OCI-LY1 (cell line): ENCODE data around the gene SEMA6D.

ENCODE experiments used
- H2AFZ ChIP-seq: fragments of 200-600 bp; sonication (generic), shearing (Covaris generic); 2 replicates; pipeline ENCODE4 v1.6.0; 2014; ENCODE audit warnings: antibody characterized with exemption, mild to moderate bottlenecking, low read length
- H3F3A ChIP-seq: fragments of 200-600 bp; sonication (generic), shearing (Covaris generic); 2 replicates; pipeline ENCODE4 v1.6.0; 2014; ENCODE audit warnings: mild to moderate bottlenecking, antibody characterized with exemption, low read length, moderate library complexity; ENCODE audit not compliant: insufficient read depth
- H3K27ac ChIP-seq: fragments of 200-600 bp; sonication (generic); 2 replicates; pipeline ENCODE4 v1.5.1; 2014; ENCODE audit warnings: low read length, mixed run types, mild to moderate bottlenecking, low read depth; ENCODE audit not compliant: poor library complexity, severe bottlenecking
- H3K27me3 ChIP-seq: fragments of 200-600 bp; sonication (generic); 2 replicates; pipeline ENCODE4 v1.6.0; 2014; ENCODE audit warnings: antibody characterized with exemption, mild to moderate bottlenecking, low read length, moderate library complexity; ENCODE audit not compliant: insufficient read depth
- H3K36me3 ChIP-seq: fragments of 200-600 bp; sonication (generic); 2 replicates; pipeline ENCODE4 v1.6.1; 2014; ENCODE audit warnings: mild to moderate bottlenecking, antibody characterized with exemption, low read length, moderate library complexity, mixed read lengths; ENCODE audit not compliant: insufficient read depth
- H3K4me1 ChIP-seq: fragments of 200-600 bp; sonication (generic); 2 replicates; pipeline ENCODE4 v1.5.1; 2014; ENCODE audit warnings: mild to moderate bottlenecking, low read length, moderate library complexity; ENCODE audit not compliant: insufficient read depth, severe bottlenecking
- H3K4me2 ChIP-seq: fragments of 200-600 bp; sonication (generic), shearing (Covaris generic); 2 replicates; pipeline ENCODE4 v1.6.1; 2014; ENCODE audit warnings: low read length
- H3K4me3 ChIP-seq: fragments of 200-600 bp; sonication (generic); 2 replicates; pipeline ENCODE4 v1.5.1; 2014; ENCODE audit warnings: low read length, low read depth, mild to moderate bottlenecking, mixed read lengths; ENCODE audit not compliant: poor library complexity, severe bottlenecking
- H3K79me2 ChIP-seq: fragments of 200-600 bp; shearing (Covaris generic); 2 replicates; pipeline ENCODE4 v1.6.1; 2016; ENCODE audit warnings: mixed run types, low read length, mixed read lengths; ENCODE audit not compliant: insufficient read depth
- H3K9ac ChIP-seq: fragments of 200-600 bp; sonication (generic), shearing (Covaris generic); 2 replicates; pipeline ENCODE4 v1.6.1; 2014; ENCODE audit warnings: mild to moderate bottlenecking, low read length, mixed read lengths
- H3K9me2 ChIP-seq: fragments of 200-600 bp; sonication (generic), shearing (Covaris generic); 2 replicates; pipeline ENCODE4 v1.6.1; 2014; ENCODE audit warnings: low read depth, mild to moderate bottlenecking, low read length, mixed read lengths
- H3K9me3 ChIP-seq: fragments of 200-600 bp; shearing (Covaris generic); 2 replicates; pipeline ENCODE4 v1.6.1; 2014; ENCODE audit warnings: low read length, mixed read lengths
- H4K20me1 ChIP-seq: fragments of 200-600 bp; sonication (generic), shearing (Covaris generic); 2 replicates; pipeline ENCODE4 v1.6.0; 2016; ENCODE audit warnings: mild to moderate bottlenecking, low read length; ENCODE audit not compliant: insufficient read depth
- CTCF ChIP-seq: fragments of 200-600 bp; sonication (generic), shearing (Covaris generic); IDR thresholded peaks from 2 replicates; pipeline ENCODE4 v1.5.1; 2017; ENCODE audit warnings: mild to moderate bottlenecking, antibody characterized with exemption, low read length, moderate library complexity, mixed read lengths
- EZH2 ChIP-seq: fragments of 200-600 bp; sonication (generic), shearing (Covaris generic); IDR thresholded peaks from 2 replicates; pipeline ENCODE4 v1.8.0; 2017; ENCODE audit warnings: borderline replicate concordance, mixed run types, mild to moderate bottlenecking, antibody characterized with exemption, low read length, moderate library complexity, mixed read lengths

The SEMA6D gene

DNA sequence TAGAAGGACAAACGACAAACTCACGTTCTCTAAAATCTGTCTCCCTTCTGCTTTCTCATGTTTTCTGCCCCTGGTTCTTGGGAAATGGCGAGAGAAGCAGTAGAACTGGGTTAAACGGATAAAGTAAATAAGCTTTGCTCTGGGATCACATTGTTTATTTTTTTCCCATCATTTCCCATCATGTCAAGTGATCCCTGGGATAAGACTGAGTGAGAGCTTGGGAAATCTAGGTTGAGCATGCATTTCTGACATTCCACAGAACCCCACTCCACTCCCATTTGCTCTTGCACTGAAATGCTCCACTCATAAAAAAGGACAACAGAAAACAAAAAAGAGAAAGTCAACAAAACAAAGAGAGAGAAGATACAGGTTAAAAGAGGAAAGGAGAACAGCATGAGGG lies 69.1 kb downstream of the SEMA6D start:
- Histone ChIP-seq H3K79me2 (no peaks in the 10 kb centered on the region), H3K4me1 (no peaks in the 10 kb centered on the region), H2AFZ (no peak overlapping the region), H4K20me1 (no peaks in the 10 kb centered on the region), H3K27ac (no peak overlapping the region), H3K9me2 (no peaks in the 10 kb centered on the region), H3K9me3 (no peaks in the 10 kb centered on the region), H3F3A (no peaks in the 10 kb centered on the region), H3K9ac (no peak overlapping the region), H3K36me3 (no peaks in the 10 kb centered on the region), H3K27me3 (no peaks in the 10 kb centered on the region), H3K4me2 (no peak overlapping the region), H3K4me3 (no peak overlapping the region)
- TF ChIP-seq EZH2 (no peak), CTCF (no peak)

DNA sequence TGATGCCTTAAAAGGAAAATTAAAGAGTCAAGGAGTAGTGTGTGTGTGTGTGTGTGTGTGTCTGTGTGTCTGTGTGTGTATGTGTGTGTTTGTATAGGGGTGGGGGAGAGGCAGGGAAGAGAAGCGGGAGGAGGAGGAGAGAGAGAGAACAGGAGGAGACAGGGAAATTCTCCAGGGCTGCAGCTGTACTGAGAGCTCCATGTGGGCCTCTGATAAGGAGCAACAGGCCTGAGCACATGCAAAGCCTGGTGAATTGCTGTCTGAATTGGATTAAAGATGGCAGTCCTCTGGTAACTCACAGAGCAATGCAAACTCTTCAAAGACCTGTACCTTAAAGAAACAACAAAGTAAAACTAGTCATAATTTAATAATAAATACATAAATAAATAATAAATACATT lies 70.6 kb downstream of the SEMA6D start:
- no peak overlapping the region for H3K4me3 ChIP-seq
- no peaks in the 10 kb centered on the region for H3K4me1 ChIP-seq
- no peaks in the 10 kb centered on the region for H4K20me1 ChIP-seq
- H3K27me3 ChIP-seq, result no peaks in the 10 kb centered on the region
- H3K36me3 ChIP-seq, result no peaks in the 10 kb centered on the region
- H3K9me2 ChIP-seq, result no peaks in the 10 kb centered on the region
- no peak overlapping the region for H3K27ac ChIP-seq
- H3K4me2 ChIP-seq, result no peak overlapping the region
- no peaks in the 10 kb centered on the region for H3K9me3 ChIP-seq
- TF ChIP-seq CTCF, result no peak
- TF ChIP-seq EZH2, result no peak
- no peaks in the 10 kb centered on the region for H3F3A ChIP-seq
- H3K9ac ChIP-seq, result no peak overlapping the region
- H3K79me2 ChIP-seq, result no peaks in the 10 kb centered on the region
- H2AFZ ChIP-seq, result no peak overlapping the region

- H3K4me3 ChIP-seq, result no peak overlapping the region
- no peaks in the 10 kb centered on the region for H3K79me2 ChIP-seq
- no peaks in the 10 kb centered on the region for H3F3A ChIP-seq
- no peaks in the 10 kb centered on the region for H3K9me2 ChIP-seq
- no peak overlapping the region for H3K4me2 ChIP-seq
- no peak overlapping the region for H3K9ac ChIP-seq
- no peak overlapping the region for H2AFZ ChIP-seq
- no peaks in the 10 kb centered on the region for H3K27me3 ChIP-seq
- H3K4me1 ChIP-seq, result no peaks in the 10 kb centered on the region
- no peak overlapping the region for H3K27ac ChIP-seq
- H3K36me3 ChIP-seq, result no peaks in the 10 kb centered on the region
- no peaks in the 10 kb centered on the region for H4K20me1 ChIP-seq
- TF ChIP-seq EZH2 (no peak), CTCF (no peak)
- H3K9me3 ChIP-seq, result no peaks in the 10 kb centered on the region
Observed at GRCh38 chr15:47788685-47789084, 71.4 kb downstream of the SEMA6D start.
